ENCODE data around the gene RNF212. TPM values are rescaled to one million over a fixed set of nuclear protein-coding genes. Genes with fewer than 3 reads are reported as not detected.

RNF212 gene
- total RNA-seq, 4 donors from 2014 or later = 1.3 TPM; not detected in 3

- in situ Hi-C loops (cut with MboI; ENCODE audit: low sequenced_read_pairs in 4 of 4) (no loop called here), intact Hi-C loops (cut with DNase I; ENCODE audit: low total_unique reads) (no loop called here)
- ATAC-seq (no peak), DNase-seq (no peak)
- Histone ChIP-seq H3K4me3 (no peak overlapping the region), H3K36me3 (no peaks in the 10 kb centered on the region), H3K27me3 (no peaks in the 10 kb centered on the region), H3K27ac (no peak overlapping the region), H3K9me3 (no peaks in the 10 kb centered on the region), H3K4me1 (no peaks in the 10 kb centered on the region)
- no peak for TF ChIP-seq POLR2A (IDR thresholded peaks at IDR 0.05)
- TF ChIP-seq CTCF (IDR thresholded peaks at IDR 0.05 in 4 of 5, conservative IDR thresholded peaks at IDR 0.05 in 1 of 5) = no peak
These were observed 16.5 kb downstream of the RNF212 start for GRCh38 chr4:1096841-1097240.

GRCh38 chr4:1094336-1094690 lies 19.1 kb downstream of the RNF212 start:
- DNase-seq = no peak
- intact Hi-C loops (cut with DNase I; ENCODE audit: low total_unique reads) = no loop called here
- H3K4me3 ChIP-seq = no peak overlapping the region
- H3K4me1 ChIP-seq = no peaks in the 10 kb centered on the region
- no peak for ATAC-seq
- in situ Hi-C loops (cut with MboI; ENCODE audit: low sequenced_read_pairs in 4 of 4) = no loop called here
- H3K36me3 ChIP-seq = no peaks in the 10 kb centered on the region
- TF ChIP-seq CTCF (IDR thresholded peaks at IDR 0.05 in 4 of 5, conservative IDR thresholded peaks at IDR 0.05 in 1 of 5) = no peak
- TF ChIP-seq POLR2A (IDR thresholded peaks at IDR 0.05) = no peak
- no peaks in the 10 kb centered on the region for H3K9me3 ChIP-seq
- no peaks in the 10 kb centered on the region for H3K27me3 ChIP-seq
- H3K27ac ChIP-seq = no peak overlapping the region

- Histone ChIP-seq H3K9me3 (no peaks in the 10 kb centered on the region), H3K4me1 (no peaks in the 10 kb centered on the region), H3K27me3 (no peaks in the 10 kb centered on the region), H3K36me3 (no peaks in the 10 kb centered on the region), H3K27ac (no peak overlapping the region), H3K4me3 (no peak overlapping the region)
- intact Hi-C loops (cut with DNase I; ENCODE audit: low total_unique reads) (no loop called here), in situ Hi-C loops (cut with MboI; ENCODE audit: low sequenced_read_pairs in 4 of 4) (no loop called here)
- ATAC-seq (no peak), DNase-seq (no peak)
- no peak for TF ChIP-seq CTCF (IDR thresholded peaks at IDR 0.05 in 4 of 5, conservative IDR thresholded peaks at IDR 0.05 in 1 of 5)
- TF ChIP-seq POLR2A (IDR thresholded peaks at IDR 0.05) = no peak
These were observed 19.7 kb downstream of the RNF212 start for GRCh38 chr4:1093391-1094335.

- TF ChIP-seq POLR2A (IDR thresholded peaks at IDR 0.05) (no peak), CTCF (IDR thresholded peaks at IDR 0.05 in 4 of 5, conservative IDR thresholded peaks at IDR 0.05 in 1 of 5) (no peak)
- H3K4me1 ChIP-seq = no peaks in the 10 kb centered on the region
- ATAC-seq (no peak), DNase-seq (no peak)
- intact Hi-C loops (cut with DNase I; ENCODE audit: low total_unique reads) (no loop called here), in situ Hi-C loops (cut with MboI; ENCODE audit: low sequenced_read_pairs in 4 of 4) (no loop called here)
- no peaks in the 10 kb centered on the region for H3K27me3 ChIP-seq
- no peak overlapping the region for H3K4me3 ChIP-seq
- no peaks in the 10 kb centered on the region for H3K9me3 ChIP-seq
- no peaks in the 10 kb centered on the region for H3K36me3 ChIP-seq
- H3K27ac ChIP-seq = no peak overlapping the region
These were observed 20.4 kb downstream of the RNF212 start for GRCh38 chr4:1092983-1093361.
